H9 (cell line): Measurements from ENCODE around the gene TBL3. TPM values are rescaled to one million over a fixed set of nuclear protein-coding genes. Genes with fewer than 3 reads are reported as not detected.

Source experiments
- DNase-seq: peaks from one replicate; pipeline ENCODE4 v3.0.0-alpha.2; 2017
- H2AFZ ChIP-seq: one replicate; pipeline ENCODE4 v1.6.1; 2013; ENCODE audit warnings: mild to moderate bottlenecking, low read length, control low read depth, moderate library complexity
- H2AK5ac ChIP-seq: 2 replicates; pipeline ENCODE4 v1.6.1; 2013; ENCODE audit warnings: low read length, control low read depth, mixed read lengths; ENCODE audit not compliant: insufficient read length
- H2BK120ac ChIP-seq: one replicate; pipeline ENCODE4 v1.6.1; 2013; ENCODE audit warnings: low read depth, mild to moderate bottlenecking, low read length, control low read depth, inconsistent platforms; ENCODE audit not compliant: poor library complexity, severe bottlenecking
- H2BK12ac ChIP-seq: 2 replicates; pipeline ENCODE4 v1.6.1; 2013; ENCODE audit warnings: low read length, control low read depth, mixed read lengths, low read depth; ENCODE audit not compliant: insufficient read length
- H2BK15ac ChIP-seq: 2 replicates; pipeline ENCODE4 v1.6.1; 2013; ENCODE audit warnings: low read depth, low read length, control low read depth
- H2BK20ac ChIP-seq: one replicate; pipeline ENCODE4 v1.6.1; 2013; ENCODE audit warnings: low read depth, mild to moderate bottlenecking, low read length, control low read depth, inconsistent platforms; ENCODE audit not compliant: poor library complexity, severe bottlenecking
- H2BK5ac ChIP-seq: 2 replicates; pipeline ENCODE4 v1.6.1; 2013; ENCODE audit warnings: low read length, control low read depth, mixed read lengths; ENCODE audit not compliant: insufficient read length
- H3K14ac ChIP-seq: 2 replicates; pipeline ENCODE4 v1.6.1; 2013; ENCODE audit warnings: low read length, control low read depth; ENCODE audit not compliant: insufficient read depth
- H3K18ac ChIP-seq: 2 replicates; pipeline ENCODE4 v1.6.1; 2013; ENCODE audit warnings: low read depth, mild to moderate bottlenecking, mixed read lengths, low read length, control low read depth; ENCODE audit not compliant: insufficient read length
- H3K23ac ChIP-seq: 2 replicates; pipeline ENCODE4 v1.6.1; 2013; ENCODE audit warnings: low read length, control low read depth, mixed read lengths, low read depth; ENCODE audit not compliant: insufficient read length
- H3K23me2 ChIP-seq: 2 replicates; pipeline ENCODE4 v1.6.1; 2013; ENCODE audit warnings: low read depth, mild to moderate bottlenecking, mixed read lengths, low read length, control low read depth; ENCODE audit not compliant: insufficient read length, poor library complexity, severe bottlenecking
- H3K27ac ChIP-seq: 2 replicates; pipeline ENCODE4 v1.5.1; 2013; ENCODE audit warnings: low read length, control low read depth, mixed read lengths, low read depth; ENCODE audit not compliant: insufficient read length
- H3K27me3 ChIP-seq: 2 replicates; pipeline ENCODE4 v1.6.1; 2013; ENCODE audit warnings: low read length, control low read depth, inconsistent platforms; ENCODE audit not compliant: insufficient read depth
- H3K4ac ChIP-seq: 2 replicates; pipeline ENCODE4 v1.6.1; 2013; ENCODE audit warnings: low read depth, mild to moderate bottlenecking, control low read depth, inconsistent platforms, low read length, moderate library complexity
- H3K4me1 ChIP-seq: 2 replicates; pipeline ENCODE4 v1.6.1; 2013; ENCODE audit warnings: low read length, control low read depth, inconsistent platforms; ENCODE audit not compliant: insufficient read depth
- H3K4me2 ChIP-seq: 2 replicates; pipeline ENCODE4 v1.6.1; 2013; ENCODE audit warnings: low read length, control low read depth, mixed read lengths; ENCODE audit not compliant: insufficient read length, insufficient read depth
- H3K56ac ChIP-seq: 2 replicates; pipeline ENCODE4 v1.6.1; 2013; ENCODE audit warnings: low read depth, mild to moderate bottlenecking, mixed read lengths, low read length, control low read depth; ENCODE audit not compliant: insufficient read length
- H3K79me1 ChIP-seq: 2 replicates; pipeline ENCODE4 v1.6.1; 2013; ENCODE audit warnings: low read depth, mild to moderate bottlenecking, moderate library complexity, low read length, control low read depth, inconsistent platforms; ENCODE audit not compliant: insufficient read depth, poor library complexity, severe bottlenecking
- H3K79me2 ChIP-seq: 2 replicates; pipeline ENCODE4 v1.6.1; 2013; ENCODE audit warnings: low read length, control low read depth, inconsistent platforms; ENCODE audit not compliant: insufficient read depth
- H3K9ac ChIP-seq: 2 replicates; pipeline ENCODE4 v1.6.1; 2013; ENCODE audit warnings: low read length, control low read depth, mixed read lengths; ENCODE audit not compliant: insufficient read length; ENCODE audit errors: extremely low read depth
- H3K9me3 ChIP-seq: one replicate; pipeline ENCODE4 v1.6.1; 2013; ENCODE audit warnings: low read depth, low read length, inconsistent platforms; ENCODE audit not compliant: control insufficient read depth
- H3T11ph ChIP-seq: one replicate; pipeline ENCODE4 v1.6.1; 2013; ENCODE audit warnings: mild to moderate bottlenecking, low read length, control low read depth, inconsistent platforms
- H4K20me1 ChIP-seq: one replicate; pipeline ENCODE4 v1.6.1; 2013; ENCODE audit not compliant: control insufficient read depth, insufficient read length, insufficient read depth
- H4K5ac ChIP-seq: 2 replicates; pipeline ENCODE4 v1.6.1; 2013; ENCODE audit warnings: low read depth, mild to moderate bottlenecking, mixed read lengths, low read length, control low read depth; ENCODE audit not compliant: insufficient read length
- H4K8ac ChIP-seq: replicated peaks from 2 replicates; pipeline ENCODE4 v1.6.1; 2013; ENCODE audit warnings: low read length, control low read depth, mixed read lengths, low read depth; ENCODE audit not compliant: insufficient read length
- H4K91ac ChIP-seq: 2 replicates; pipeline ENCODE4 v1.6.1; 2013; ENCODE audit warnings: low read depth, mild to moderate bottlenecking, moderate library complexity, mixed read lengths, low read length, control low read depth; ENCODE audit not compliant: insufficient read length
- H3K27ac Mint-ChIP-seq, 3 experiments: 2 replicates in 2 of 3; 3 replicates in 1 of 3; pipeline ENCODE4 v1.8.0; 2020 to 2021; ENCODE audit warnings: mixed read lengths in 3 of 3, mild to moderate bottlenecking in 1 of 3, moderate library complexity in 1 of 3
- H3K27me3 Mint-ChIP-seq: 2 replicates; pipeline ENCODE4 v1.8.0; 2021; ENCODE audit warnings: low read depth, mild to moderate bottlenecking, moderate library complexity, mixed read lengths
- H3K36me3 Mint-ChIP-seq, 3 experiments: 2 replicates in 2 of 3; 3 replicates in 1 of 3; pipeline ENCODE4 v1.8.0; 2020 to 2021; ENCODE audit warnings: low read depth in 3 of 3, mixed read lengths in 3 of 3; ENCODE audit not compliant: insufficient read depth in 1 of 3
- H3K4me1 Mint-ChIP-seq, 2 experiments: 2 replicates each; pipeline ENCODE4 v1.8.0; 2020; ENCODE audit warnings: mixed read lengths in 2 of 2
- H3K4me3 Mint-ChIP-seq, 2 experiments: 2 replicates in 1 of 2; 3 replicates in 1 of 2; pipeline ENCODE4 v1.8.0; 2020 to 2021; ENCODE audit warnings: mild to moderate bottlenecking in 2 of 2, mixed read lengths in 2 of 2, moderate library complexity in 1 of 2
- H3K9me3 Mint-ChIP-seq, 2 experiments: 2 replicates in 1 of 2; 3 replicates in 1 of 2; pipeline ENCODE4 v1.8.0; 2020; ENCODE audit warnings: mild to moderate bottlenecking in 2 of 2, mixed read lengths in 2 of 2, moderate library complexity in 1 of 2
- CTCF ChIP-seq: fragments of 200-600 bp; sonication (generic); conservative IDR thresholded peaks from 3 replicates; pipeline ENCODE4 v1.8.0; 2021; ENCODE audit warnings: antibody characterized with exemption, mild to moderate bottlenecking
- WGBS: extraction: QIAGEN DNeasy Blood & Tissue Kit; methylation state at CpG from one replicate; pipeline ENCODE4 v1.1.7; 2013; ENCODE audit warnings: missing lambda C conversion rate, low lambda C conversion rate, mixed read lengths; ENCODE audit not compliant: insufficient read length; ENCODE audit errors: extremely low coverage; 5-methylcytosine and 5-hydroxymethylcytosine counted together
- total RNA-seq: library from RNA; stranded (reverse); gene quantifications from 2 replicates; pipeline ENCODE4 v1.2.1, GENCODE V29; 2021

Gene TBL3
- total RNA-seq, 1 experiment from 2014 or later = 54.0 TPM

- TF ChIP-seq CTCF = no peak
- H2BK20ac ChIP-seq = no peak within 1 kb of the TSS
- H4K5ac ChIP-seq = no peak within 1 kb of the TSS
- peak within 1 kb of the TSS; percentile 97 for H3K4me2 ChIP-seq
- H2AK5ac ChIP-seq = no peak within 1 kb of the TSS
- peaks cover 14% of the 10 kb centered on the region for H3K23me2 ChIP-seq
- no peaks in the 10 kb centered on the region for H3K9me3 ChIP-seq
- Mint-ChIP-seq H3K27me3 (peaks cover 2% of the 10 kb centered on the region), H3K4me3 (peak within 1 kb of the TSS; percentile 95 to 97), H3K4me1 (peaks cover 19 to 38% of the 10 kb centered on the region in 2 experiments), H3K36me3 (peaks cover 27 to 30% (median 28%) of the 10 kb centered on the region in 3 experiments), H3K9me3 (peaks cover 0 to 3% of the 10 kb centered on the region in 2 experiments; a peak in 3 of 5 replicates), H3K27ac (peak within 1 kb of the TSS in 2 of 3 experiments; percentile 88 to 97; a peak in 2 of 7 replicates)
- H2BK12ac ChIP-seq = no peak within 1 kb of the TSS
- no peak within 1 kb of the TSS for H3T11ph ChIP-seq
- H2BK120ac ChIP-seq = no peak within 1 kb of the TSS
- no peak within 1 kb of the TSS for H3K23ac ChIP-seq
- no peaks in the 10 kb centered on the region for H4K20me1 ChIP-seq
- no peaks in the 10 kb centered on the region for H3K27me3 ChIP-seq
- no peak within 1 kb of the TSS for H2AFZ ChIP-seq
- no peak within 1 kb of the TSS for H3K56ac ChIP-seq
- no peaks in the 10 kb centered on the region for H3K4me1 ChIP-seq
- H2BK15ac ChIP-seq = no peak within 1 kb of the TSS
- peaks cover 18% of the 10 kb centered on the region for H3K79me2 ChIP-seq
- H3K27ac ChIP-seq = no peak within 1 kb of the TSS
- no peak within 1 kb of the TSS for H4K8ac ChIP-seq
- no CpG with 5 or more reads among the region's 6 CpGs for WGBS
- H4K91ac ChIP-seq = no peak within 1 kb of the TSS
- H3K9ac ChIP-seq = peak within 1 kb of the TSS; percentile 88
- H3K18ac ChIP-seq = no peak within 1 kb of the TSS
- no peak within 1 kb of the TSS for H3K14ac ChIP-seq
- no peak within 1 kb of the TSS for H3K4ac ChIP-seq
- no peak for DNase-seq
- no peak within 1 kb of the TSS for H2BK5ac ChIP-seq
- H3K79me1 ChIP-seq = no peaks in the 10 kb centered on the region
Observed at GRCh38 chr16:1966460-1966859, 5.4 kb upstream of the TBL3 start, which contains the start of gene RNF151. TSS of gene RNF151 (plus strand) at chr16:1966856. CDS start at chr16:1966882, 26 bp downstream.
